ENCODE measurements around the gene IGSF8. TPM values are rescaled to one million over a fixed set of nuclear protein-coding genes. Genes with fewer than 3 reads are reported as not detected.

IGSF8 gene
- total RNA-seq, 1 experiment from 2014 or later: 35.6 TPM

DNA sequence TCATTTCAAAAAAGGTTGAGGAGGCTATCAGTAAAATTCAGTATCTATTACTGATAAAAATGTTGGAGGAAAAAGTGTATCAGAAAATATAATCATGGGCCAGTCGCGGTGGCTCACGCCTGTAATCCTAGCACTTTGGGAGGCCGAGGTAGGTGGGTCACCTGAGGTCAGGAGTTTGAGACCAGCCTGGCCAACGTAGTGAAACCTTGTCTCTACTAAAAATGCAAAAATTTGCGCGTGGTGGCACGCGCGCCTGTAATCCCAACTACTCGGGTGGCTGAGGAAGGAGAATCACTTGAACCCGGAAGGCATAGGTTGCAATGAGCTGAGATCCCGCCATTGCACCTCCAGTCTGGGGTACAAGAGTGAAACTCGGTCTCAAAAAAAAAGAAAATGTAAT lies 47.7 kb upstream of the IGSF8 start:
- Histone ChIP-seq H3K4me3 (replicated peaks in 1 of 2; ENCODE audit: low read depth in 1 of 2, low read length in 2 of 2) (no peak overlapping the region), H2AFZ (ENCODE audit: low read depth, low read length, poor library complexity, severe bottlenecking) (no peak overlapping the region), H3K4me1 (ENCODE audit: control insufficient read depth in 1 of 2, insufficient read depth in 2 of 2, low read length in 2 of 2) (no peaks in the 10 kb centered on the region), H3K79me2 (ENCODE audit: insufficient read depth, low read length) (no peaks in the 10 kb centered on the region), H3K9ac (ENCODE audit: low read length) (no peak overlapping the region), H3K36me3 (ENCODE audit: control insufficient read depth in 1 of 2, insufficient read depth in 2 of 2, low read length in 2 of 2) (no peaks in the 10 kb centered on the region), H3K4me2 (ENCODE audit: low read length) (no peak overlapping the region), H3K27ac (ENCODE audit: low read depth, low read length) (no peak overlapping the region), H4K20me1 (ENCODE audit: insufficient read depth) (no peaks in the 10 kb centered on the region), H3K9me2 (ENCODE audit: insufficient read depth) (no peaks in the 10 kb centered on the region), H3K27me3 (ENCODE audit: insufficient read depth, low read length) (no peaks in the 10 kb centered on the region), H3K9me3 (ENCODE audit: control insufficient read depth in 1 of 2, insufficient read depth in 1 of 2, low read depth in 1 of 2, low read length in 2 of 2) (no peaks in the 10 kb centered on the region)
- no peak for ATAC-seq
- TF ChIP-seq CEBPB (IDR thresholded peaks at IDR 0.05; ENCODE audit: low read depth): no peak
- no peak for TF ChIP-seq ZNF274 (IDR thresholded peaks at IDR 0.05; ENCODE audit: low read depth, low read length)
- no peak for TF ChIP-seq REST (IDR thresholded peaks at IDR 0.05; ENCODE audit: low read depth)
- TF ChIP-seq, protein P1, sequence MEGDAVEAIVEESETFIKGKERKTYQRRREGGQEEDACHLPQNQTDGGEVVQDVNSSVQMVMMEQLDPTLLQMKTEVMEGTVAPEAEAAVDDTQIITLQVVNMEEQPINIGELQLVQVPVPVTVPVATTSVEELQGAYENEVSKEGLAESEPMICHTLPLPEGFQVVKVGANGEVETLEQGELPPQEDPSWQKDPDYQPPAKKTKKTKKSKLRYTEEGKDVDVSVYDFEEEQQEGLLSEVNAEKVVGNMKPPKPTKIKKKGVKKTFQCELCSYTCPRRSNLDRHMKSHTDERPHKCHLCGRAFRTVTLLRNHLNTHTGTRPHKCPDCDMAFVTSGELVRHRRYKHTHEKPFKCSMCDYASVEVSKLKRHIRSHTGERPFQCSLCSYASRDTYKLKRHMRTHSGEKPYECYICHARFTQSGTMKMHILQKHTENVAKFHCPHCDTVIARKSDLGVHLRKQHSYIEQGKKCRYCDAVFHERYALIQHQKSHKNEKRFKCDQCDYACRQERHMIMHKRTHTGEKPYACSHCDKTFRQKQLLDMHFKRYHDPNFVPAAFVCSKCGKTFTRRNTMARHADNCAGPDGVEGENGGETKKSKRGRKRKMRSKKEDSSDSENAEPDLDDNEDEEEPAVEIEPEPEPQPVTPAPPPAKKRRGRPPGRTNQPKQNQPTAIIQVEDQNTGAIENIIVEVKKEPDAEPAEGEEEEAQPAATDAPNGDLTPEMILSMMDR (IDR thresholded peaks at IDR 0.05 in 2 of 3, conservative IDR thresholded peaks at IDR 0.05 in 1 of 3; ENCODE audit: borderline replicate concordance in 1 of 3, insufficient read depth in 1 of 3, low read depth in 2 of 3, low read length in 2 of 3): no peak
- no peak for TF ChIP-seq ELF1 (IDR thresholded peaks at IDR 0.05; ENCODE audit: borderline replicate concordance, low read depth)
- TF ChIP-seq ZFX (IDR thresholded peaks at IDR 0.05): no peak
- TF ChIP-seq CBX3 (IDR thresholded peaks at IDR 0.05; ENCODE audit: low read depth): no peak
- TF ChIP-seq POLR2A (IDR thresholded peaks at IDR 0.05; ENCODE audit: borderline replicate concordance, extremely low read depth, insufficient read depth, insufficient read length): no peak
- no peak for TF ChIP-seq EZH2 (IDR thresholded peaks at IDR 0.05)
- TF ChIP-seq, protein P2, sequence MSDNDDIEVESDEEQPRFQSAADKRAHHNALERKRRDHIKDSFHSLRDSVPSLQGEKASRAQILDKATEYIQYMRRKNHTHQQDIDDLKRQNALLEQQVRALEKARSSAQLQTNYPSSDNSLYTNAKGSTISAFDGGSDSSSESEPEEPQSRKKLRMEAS (IDR thresholded peaks at IDR 0.05): no peak
- TF ChIP-seq POLR2AphosphoS5 (IDR thresholded peaks at IDR 0.05; ENCODE audit: low read depth, low read length): no peak
- TF ChIP-seq TCF7L2 (IDR thresholded peaks at IDR 0.05; ENCODE audit: borderline replicate concordance, extremely low read depth, insufficient read depth, insufficient read length): no peak
- TF ChIP-seq EZH2phosphoT487 (IDR thresholded peaks at IDR 0.05; ENCODE audit: borderline replicate concordance): no peak
- no peak for TF ChIP-seq RAD21 (IDR thresholded peaks at IDR 0.05; ENCODE audit: low read depth)
- ChIA-PET POLR2A (no interaction called here), CTCF (no interaction called here), RAD21 (ENCODE audit: low non-redundant PET in 1 of 2, low total read pairs in 2 of 2, uncharacterized antibody in 2 of 2, unreplicated experiment in 2 of 2) (no interaction called here)
- DNase-seq (ENCODE audit: low read depth, low spot score): no peak
- intact Hi-C loops (cut with micrococcal nuclease): no loop called here
- no TSS peak for BruUV-seq (replicated peaks)
